ENCODE results near the gene C12orf56.

The C12orf56 gene

DNA sequence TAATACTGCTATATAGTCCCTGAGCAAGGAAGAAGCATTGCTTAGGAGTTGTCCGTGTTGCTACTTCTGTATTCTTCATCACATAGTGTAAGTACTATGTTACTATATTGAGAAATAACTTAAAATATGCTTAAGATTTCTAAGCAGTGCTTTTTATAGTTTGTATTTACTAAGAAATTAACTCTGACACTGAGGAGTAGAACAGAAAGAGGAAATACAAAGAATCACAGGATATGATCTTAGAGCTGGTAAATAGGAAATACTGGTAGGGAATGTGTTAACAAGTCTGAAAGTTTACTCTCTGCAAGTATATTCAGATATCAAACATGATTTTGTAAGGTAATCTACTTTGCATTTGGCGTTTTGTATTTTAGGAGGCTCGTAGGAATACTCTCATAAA is 29.1 kb upstream of the C12orf56 start:
- no peak for DNase-seq (ENCODE audit: extremely low read depth, low read depth)
- H3K4me3 ChIP-seq (replicated peaks; ENCODE audit: low read depth, low read length) = no peak overlapping the region
- TF ChIP-seq, protein P1, sequence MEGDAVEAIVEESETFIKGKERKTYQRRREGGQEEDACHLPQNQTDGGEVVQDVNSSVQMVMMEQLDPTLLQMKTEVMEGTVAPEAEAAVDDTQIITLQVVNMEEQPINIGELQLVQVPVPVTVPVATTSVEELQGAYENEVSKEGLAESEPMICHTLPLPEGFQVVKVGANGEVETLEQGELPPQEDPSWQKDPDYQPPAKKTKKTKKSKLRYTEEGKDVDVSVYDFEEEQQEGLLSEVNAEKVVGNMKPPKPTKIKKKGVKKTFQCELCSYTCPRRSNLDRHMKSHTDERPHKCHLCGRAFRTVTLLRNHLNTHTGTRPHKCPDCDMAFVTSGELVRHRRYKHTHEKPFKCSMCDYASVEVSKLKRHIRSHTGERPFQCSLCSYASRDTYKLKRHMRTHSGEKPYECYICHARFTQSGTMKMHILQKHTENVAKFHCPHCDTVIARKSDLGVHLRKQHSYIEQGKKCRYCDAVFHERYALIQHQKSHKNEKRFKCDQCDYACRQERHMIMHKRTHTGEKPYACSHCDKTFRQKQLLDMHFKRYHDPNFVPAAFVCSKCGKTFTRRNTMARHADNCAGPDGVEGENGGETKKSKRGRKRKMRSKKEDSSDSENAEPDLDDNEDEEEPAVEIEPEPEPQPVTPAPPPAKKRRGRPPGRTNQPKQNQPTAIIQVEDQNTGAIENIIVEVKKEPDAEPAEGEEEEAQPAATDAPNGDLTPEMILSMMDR (IDR thresholded peaks at IDR 0.05; ENCODE audit: low read depth, low read length, missing control alignments) = no peak

DNA sequence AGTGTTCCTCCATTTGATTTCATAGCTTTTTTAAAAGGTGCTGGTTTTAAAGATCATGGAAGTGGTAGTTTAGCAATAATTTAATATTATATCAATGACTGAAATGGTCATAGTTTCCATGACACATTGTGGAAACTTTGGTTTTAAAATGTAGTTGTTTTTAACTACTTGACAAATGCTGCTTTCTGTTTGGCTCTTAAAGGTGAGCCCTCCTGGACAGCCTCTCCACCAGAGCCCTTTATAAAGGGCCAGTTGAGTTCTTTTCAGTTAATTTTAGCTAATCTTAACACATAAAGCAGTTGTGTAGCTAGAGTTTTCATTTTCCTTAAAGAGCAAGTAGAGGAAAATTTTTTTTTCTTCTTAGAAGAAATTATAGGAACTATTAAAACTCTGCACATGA is 27.7 kb upstream of the C12orf56 start:
- TF ChIP-seq, protein P1 (IDR thresholded peaks at IDR 0.05; ENCODE audit: low read depth, low read length, missing control alignments) = no peak
- no peak overlapping the region for H3K4me3 ChIP-seq (replicated peaks; ENCODE audit: low read depth, low read length)
- DNase-seq (ENCODE audit: extremely low read depth, low read depth) = no peak

DNA sequence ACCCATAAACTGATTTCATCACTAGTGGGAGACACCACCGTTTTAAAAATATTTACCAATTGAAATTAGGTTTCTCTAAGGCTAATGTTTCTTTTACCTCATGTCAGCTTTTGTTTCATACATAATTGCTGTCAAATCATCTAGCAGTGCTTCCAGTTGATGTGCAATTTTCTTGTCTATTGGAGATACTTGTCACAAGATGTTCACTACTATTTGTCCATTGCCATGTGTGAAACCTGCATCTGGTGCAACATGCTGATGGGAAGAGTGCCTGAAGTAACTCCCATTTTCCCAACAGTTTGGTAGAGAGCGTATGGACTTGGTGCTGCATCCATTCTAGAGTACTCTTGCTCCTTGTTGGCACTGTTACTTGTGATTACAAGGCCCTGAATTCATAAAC is 23.3 kb upstream of the C12orf56 start:
- H3K4me3 ChIP-seq (replicated peaks; ENCODE audit: low read depth, low read length) = no peak overlapping the region
- no peak for DNase-seq (ENCODE audit: extremely low read depth, low read depth)
- TF ChIP-seq, protein P1 (IDR thresholded peaks at IDR 0.05; ENCODE audit: low read depth, low read length, missing control alignments) = no peak

DNA sequence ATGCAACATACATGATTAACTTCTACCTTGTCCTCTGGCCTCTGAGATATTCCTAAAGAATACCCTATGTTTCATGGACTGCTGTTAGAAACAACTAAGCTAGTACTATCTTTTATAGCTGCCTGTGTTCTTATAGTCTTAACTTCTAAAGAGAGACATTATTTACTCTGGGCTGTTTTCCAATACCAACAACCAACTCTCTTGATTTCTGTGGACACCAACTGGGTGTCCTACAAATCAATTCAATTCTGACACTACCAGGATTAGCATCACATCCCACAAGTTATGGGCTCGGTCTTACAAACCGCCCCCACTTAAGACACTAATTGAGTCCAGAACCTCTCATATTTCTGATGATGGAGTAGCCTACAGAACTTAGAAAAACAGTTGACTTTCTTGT is 21.9 kb upstream of the C12orf56 start:
- no peak for DNase-seq (ENCODE audit: extremely low read depth, low read depth)
- H3K4me3 ChIP-seq (replicated peaks; ENCODE audit: low read depth, low read length) = no peak overlapping the region
- TF ChIP-seq, protein P1 (IDR thresholded peaks at IDR 0.05; ENCODE audit: low read depth, low read length, missing control alignments) = no peak

GRCh38 chr12:64411427-64411826 is 20.9 kb upstream of the C12orf56 start:
- no peak for DNase-seq (ENCODE audit: extremely low read depth, low read depth)
- TF ChIP-seq, protein P1 (IDR thresholded peaks at IDR 0.05; ENCODE audit: low read depth, low read length, missing control alignments) = no peak
- no peak overlapping the region for H3K4me3 ChIP-seq (replicated peaks; ENCODE audit: low read depth, low read length)

- no peak for DNase-seq (ENCODE audit: extremely low read depth, low read depth)
- TF ChIP-seq, protein P1 (IDR thresholded peaks at IDR 0.05; ENCODE audit: low read depth, low read length, missing control alignments) = no peak
- no peak overlapping the region for H3K4me3 ChIP-seq (replicated peaks; ENCODE audit: low read depth, low read length)
Observed at GRCh38 chr12:64407342-64408223, 17.0 kb upstream of the C12orf56 start.

Measured in HFF-Myc (cell line).